H9 (cell line): ENCODE results near the gene EVX2. TPM values are rescaled to one million over a fixed set of nuclear protein-coding genes. Genes with fewer than 3 reads are reported as not detected.

Experiments
- DNase-seq: peaks from one replicate; pipeline ENCODE4 v3.0.0-alpha.2; 2017
- H2AFZ ChIP-seq: one replicate; pipeline ENCODE4 v1.6.1; 2013; ENCODE audit warnings: mild to moderate bottlenecking, low read length, control low read depth, moderate library complexity
- H2AK5ac ChIP-seq: 2 replicates; pipeline ENCODE4 v1.6.1; 2013; ENCODE audit warnings: low read length, control low read depth, mixed read lengths; ENCODE audit not compliant: insufficient read length
- H2BK120ac ChIP-seq: one replicate; pipeline ENCODE4 v1.6.1; 2013; ENCODE audit warnings: low read depth, mild to moderate bottlenecking, low read length, control low read depth, inconsistent platforms; ENCODE audit not compliant: poor library complexity, severe bottlenecking
- H2BK12ac ChIP-seq: 2 replicates; pipeline ENCODE4 v1.6.1; 2013; ENCODE audit warnings: low read length, control low read depth, mixed read lengths, low read depth; ENCODE audit not compliant: insufficient read length
- H2BK15ac ChIP-seq: 2 replicates; pipeline ENCODE4 v1.6.1; 2013; ENCODE audit warnings: low read depth, low read length, control low read depth
- H2BK20ac ChIP-seq: one replicate; pipeline ENCODE4 v1.6.1; 2013; ENCODE audit warnings: low read depth, mild to moderate bottlenecking, low read length, control low read depth, inconsistent platforms; ENCODE audit not compliant: poor library complexity, severe bottlenecking
- H2BK5ac ChIP-seq: 2 replicates; pipeline ENCODE4 v1.6.1; 2013; ENCODE audit warnings: low read length, control low read depth, mixed read lengths; ENCODE audit not compliant: insufficient read length
- H3K14ac ChIP-seq: 2 replicates; pipeline ENCODE4 v1.6.1; 2013; ENCODE audit warnings: low read length, control low read depth; ENCODE audit not compliant: insufficient read depth
- H3K18ac ChIP-seq: 2 replicates; pipeline ENCODE4 v1.6.1; 2013; ENCODE audit warnings: low read depth, mild to moderate bottlenecking, mixed read lengths, low read length, control low read depth; ENCODE audit not compliant: insufficient read length
- H3K23ac ChIP-seq: 2 replicates; pipeline ENCODE4 v1.6.1; 2013; ENCODE audit warnings: low read length, control low read depth, mixed read lengths, low read depth; ENCODE audit not compliant: insufficient read length
- H3K23me2 ChIP-seq: 2 replicates; pipeline ENCODE4 v1.6.1; 2013; ENCODE audit warnings: low read depth, mild to moderate bottlenecking, mixed read lengths, low read length, control low read depth; ENCODE audit not compliant: insufficient read length, poor library complexity, severe bottlenecking
- H3K27ac ChIP-seq: 2 replicates; pipeline ENCODE4 v1.5.1; 2013; ENCODE audit warnings: low read length, control low read depth, mixed read lengths, low read depth; ENCODE audit not compliant: insufficient read length
- H3K27me3 ChIP-seq: 2 replicates; pipeline ENCODE4 v1.6.1; 2013; ENCODE audit warnings: low read length, control low read depth, inconsistent platforms; ENCODE audit not compliant: insufficient read depth
- H3K4ac ChIP-seq: 2 replicates; pipeline ENCODE4 v1.6.1; 2013; ENCODE audit warnings: low read depth, mild to moderate bottlenecking, control low read depth, inconsistent platforms, low read length, moderate library complexity
- H3K4me1 ChIP-seq: 2 replicates; pipeline ENCODE4 v1.6.1; 2013; ENCODE audit warnings: low read length, control low read depth, inconsistent platforms; ENCODE audit not compliant: insufficient read depth
- H3K4me2 ChIP-seq: 2 replicates; pipeline ENCODE4 v1.6.1; 2013; ENCODE audit warnings: low read length, control low read depth, mixed read lengths; ENCODE audit not compliant: insufficient read length, insufficient read depth
- H3K56ac ChIP-seq: 2 replicates; pipeline ENCODE4 v1.6.1; 2013; ENCODE audit warnings: low read depth, mild to moderate bottlenecking, mixed read lengths, low read length, control low read depth; ENCODE audit not compliant: insufficient read length
- H3K79me1 ChIP-seq: 2 replicates; pipeline ENCODE4 v1.6.1; 2013; ENCODE audit warnings: low read depth, mild to moderate bottlenecking, moderate library complexity, low read length, control low read depth, inconsistent platforms; ENCODE audit not compliant: insufficient read depth, poor library complexity, severe bottlenecking
- H3K79me2 ChIP-seq: 2 replicates; pipeline ENCODE4 v1.6.1; 2013; ENCODE audit warnings: low read length, control low read depth, inconsistent platforms; ENCODE audit not compliant: insufficient read depth
- H3K9ac ChIP-seq: 2 replicates; pipeline ENCODE4 v1.6.1; 2013; ENCODE audit warnings: low read length, control low read depth, mixed read lengths; ENCODE audit not compliant: insufficient read length; ENCODE audit errors: extremely low read depth
- H3K9me3 ChIP-seq: one replicate; pipeline ENCODE4 v1.6.1; 2013; ENCODE audit warnings: low read depth, low read length, inconsistent platforms; ENCODE audit not compliant: control insufficient read depth
- H3T11ph ChIP-seq: one replicate; pipeline ENCODE4 v1.6.1; 2013; ENCODE audit warnings: mild to moderate bottlenecking, low read length, control low read depth, inconsistent platforms
- H4K20me1 ChIP-seq: one replicate; pipeline ENCODE4 v1.6.1; 2013; ENCODE audit not compliant: control insufficient read depth, insufficient read length, insufficient read depth
- H4K5ac ChIP-seq: 2 replicates; pipeline ENCODE4 v1.6.1; 2013; ENCODE audit warnings: low read depth, mild to moderate bottlenecking, mixed read lengths, low read length, control low read depth; ENCODE audit not compliant: insufficient read length
- H4K8ac ChIP-seq: replicated peaks from 2 replicates; pipeline ENCODE4 v1.6.1; 2013; ENCODE audit warnings: low read length, control low read depth, mixed read lengths, low read depth; ENCODE audit not compliant: insufficient read length
- H4K91ac ChIP-seq: 2 replicates; pipeline ENCODE4 v1.6.1; 2013; ENCODE audit warnings: low read depth, mild to moderate bottlenecking, moderate library complexity, mixed read lengths, low read length, control low read depth; ENCODE audit not compliant: insufficient read length
- H3K27ac Mint-ChIP-seq, 3 experiments: 2 replicates in 2 of 3; 3 replicates in 1 of 3; pipeline ENCODE4 v1.8.0; 2020 to 2021; ENCODE audit warnings: mixed read lengths in 3 of 3, mild to moderate bottlenecking in 1 of 3, moderate library complexity in 1 of 3
- H3K27me3 Mint-ChIP-seq: 2 replicates; pipeline ENCODE4 v1.8.0; 2021; ENCODE audit warnings: low read depth, mild to moderate bottlenecking, moderate library complexity, mixed read lengths
- H3K36me3 Mint-ChIP-seq, 3 experiments: 2 replicates in 2 of 3; 3 replicates in 1 of 3; pipeline ENCODE4 v1.8.0; 2020 to 2021; ENCODE audit warnings: low read depth in 3 of 3, mixed read lengths in 3 of 3; ENCODE audit not compliant: insufficient read depth in 1 of 3
- H3K4me1 Mint-ChIP-seq, 2 experiments: 2 replicates each; pipeline ENCODE4 v1.8.0; 2020; ENCODE audit warnings: mixed read lengths in 2 of 2
- H3K4me3 Mint-ChIP-seq, 2 experiments: 2 replicates in 1 of 2; 3 replicates in 1 of 2; pipeline ENCODE4 v1.8.0; 2020 to 2021; ENCODE audit warnings: mild to moderate bottlenecking in 2 of 2, mixed read lengths in 2 of 2, moderate library complexity in 1 of 2
- H3K9me3 Mint-ChIP-seq, 2 experiments: 2 replicates in 1 of 2; 3 replicates in 1 of 2; pipeline ENCODE4 v1.8.0; 2020; ENCODE audit warnings: mild to moderate bottlenecking in 2 of 2, mixed read lengths in 2 of 2, moderate library complexity in 1 of 2
- WGBS: extraction: QIAGEN DNeasy Blood & Tissue Kit; methylation state at CpG from one replicate; pipeline ENCODE4 v1.1.7; 2013; ENCODE audit warnings: missing lambda C conversion rate, low lambda C conversion rate, mixed read lengths; ENCODE audit not compliant: insufficient read length; ENCODE audit errors: extremely low coverage; 5-methylcytosine and 5-hydroxymethylcytosine counted together
- total RNA-seq: library from RNA; stranded (reverse); gene quantifications from 2 replicates; pipeline ENCODE4 v1.2.1, GENCODE V29; 2021
- TF ChIP-seq, protein P1 (sequence below): fragments of 200-600 bp; sonication (generic); conservative IDR thresholded peaks from 3 replicates; pipeline ENCODE4 v1.8.0; 2021; ENCODE audit warnings: antibody characterized with exemption, mild to moderate bottlenecking

The EVX2 gene
- total RNA-seq, 1 experiment from 2014 or later = not detected

DNA sequence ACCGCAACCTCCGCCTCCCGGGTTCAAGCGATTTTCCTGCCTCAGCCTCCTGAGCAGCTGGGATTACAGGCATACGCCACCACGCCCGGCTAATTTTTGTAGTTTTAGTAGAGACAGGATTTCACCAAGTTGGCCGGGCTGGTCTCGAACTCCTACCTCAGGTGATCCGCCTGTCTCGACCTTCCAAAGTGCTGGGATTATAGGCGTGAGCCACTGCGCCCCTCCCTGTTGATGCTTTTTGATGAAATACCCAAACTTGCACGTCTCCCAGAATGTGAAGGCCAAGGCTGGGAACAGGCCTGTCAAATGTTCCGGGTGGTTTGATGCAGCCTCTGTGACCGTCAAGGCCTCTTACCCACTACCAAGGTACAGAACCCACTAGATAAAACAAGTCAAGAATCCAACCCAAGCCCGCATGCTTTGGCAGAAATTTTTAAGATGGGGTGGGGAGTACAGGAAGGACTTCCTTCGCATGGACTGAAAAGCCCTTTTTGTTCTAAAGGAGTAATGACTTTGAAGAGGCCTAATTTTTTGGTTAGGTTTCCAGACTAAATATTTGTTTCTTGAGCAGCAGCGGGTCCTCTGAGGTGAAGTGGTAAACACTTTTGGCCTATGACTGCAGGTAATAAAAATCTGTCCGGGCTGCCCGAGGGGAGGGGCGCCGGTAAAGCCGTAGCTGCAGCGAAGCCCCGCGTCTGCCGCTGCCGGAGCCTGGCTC, 3.7 kb upstream of the EVX2 start:
- Mint-ChIP-seq H3K4me1 (peaks cover 20 to 37% of the 10 kb centered on the region in 2 experiments), H3K4me3 (peak overlapping the region; percentile 58 to 85), H3K27ac (no peak overlapping the region), H3K9me3 (peaks cover 5 to 12% of the 10 kb centered on the region in 2 experiments), H3K27me3 (peaks cover 100% of the 10 kb centered on the region), H3K36me3 (peaks cover 0 to 3% (median 0%) of the 10 kb centered on the region in 3 experiments; a peak in 2 of 7 replicates)
- Histone ChIP-seq H3K79me2 (no peaks in the 10 kb centered on the region), H2AK5ac (no peak overlapping the region), H3K27me3 (peaks cover 98% of the 10 kb centered on the region), H3K79me1 (no peaks in the 10 kb centered on the region), H3K4ac (no peak overlapping the region), H2BK12ac (no peak overlapping the region), H2BK120ac (no peak overlapping the region), H2BK20ac (no peak overlapping the region), H3K4me1 (peaks cover 3% of the 10 kb centered on the region; the same call in 1 of the 2 replicates), H3T11ph (no peak overlapping the region), H2BK15ac (no peak overlapping the region), H3K23ac (no peak overlapping the region), H4K5ac (no peak overlapping the region), H3K23me2 (no peaks in the 10 kb centered on the region), H4K8ac (no peak overlapping the region), H3K27ac (no peak overlapping the region), H3K4me2 (peak overlapping the region; percentile 33), H3K9ac (no peak overlapping the region), H3K14ac (no peak overlapping the region), H4K20me1 (no peaks in the 10 kb centered on the region), H3K9me3 (no peaks in the 10 kb centered on the region), H2BK5ac (no peak overlapping the region), H4K91ac (no peak overlapping the region), H3K56ac (no peak overlapping the region), H2AFZ (no peak overlapping the region), H3K18ac (no peak overlapping the region)
- no peak for DNase-seq
- WGBS = no CpG with 5 or more reads among the region's 29 CpGs
- TF ChIP-seq, protein P1, sequence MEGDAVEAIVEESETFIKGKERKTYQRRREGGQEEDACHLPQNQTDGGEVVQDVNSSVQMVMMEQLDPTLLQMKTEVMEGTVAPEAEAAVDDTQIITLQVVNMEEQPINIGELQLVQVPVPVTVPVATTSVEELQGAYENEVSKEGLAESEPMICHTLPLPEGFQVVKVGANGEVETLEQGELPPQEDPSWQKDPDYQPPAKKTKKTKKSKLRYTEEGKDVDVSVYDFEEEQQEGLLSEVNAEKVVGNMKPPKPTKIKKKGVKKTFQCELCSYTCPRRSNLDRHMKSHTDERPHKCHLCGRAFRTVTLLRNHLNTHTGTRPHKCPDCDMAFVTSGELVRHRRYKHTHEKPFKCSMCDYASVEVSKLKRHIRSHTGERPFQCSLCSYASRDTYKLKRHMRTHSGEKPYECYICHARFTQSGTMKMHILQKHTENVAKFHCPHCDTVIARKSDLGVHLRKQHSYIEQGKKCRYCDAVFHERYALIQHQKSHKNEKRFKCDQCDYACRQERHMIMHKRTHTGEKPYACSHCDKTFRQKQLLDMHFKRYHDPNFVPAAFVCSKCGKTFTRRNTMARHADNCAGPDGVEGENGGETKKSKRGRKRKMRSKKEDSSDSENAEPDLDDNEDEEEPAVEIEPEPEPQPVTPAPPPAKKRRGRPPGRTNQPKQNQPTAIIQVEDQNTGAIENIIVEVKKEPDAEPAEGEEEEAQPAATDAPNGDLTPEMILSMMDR = no peak
